ENCODE measurements around the gene GATB.

Gene GATB

DNA sequence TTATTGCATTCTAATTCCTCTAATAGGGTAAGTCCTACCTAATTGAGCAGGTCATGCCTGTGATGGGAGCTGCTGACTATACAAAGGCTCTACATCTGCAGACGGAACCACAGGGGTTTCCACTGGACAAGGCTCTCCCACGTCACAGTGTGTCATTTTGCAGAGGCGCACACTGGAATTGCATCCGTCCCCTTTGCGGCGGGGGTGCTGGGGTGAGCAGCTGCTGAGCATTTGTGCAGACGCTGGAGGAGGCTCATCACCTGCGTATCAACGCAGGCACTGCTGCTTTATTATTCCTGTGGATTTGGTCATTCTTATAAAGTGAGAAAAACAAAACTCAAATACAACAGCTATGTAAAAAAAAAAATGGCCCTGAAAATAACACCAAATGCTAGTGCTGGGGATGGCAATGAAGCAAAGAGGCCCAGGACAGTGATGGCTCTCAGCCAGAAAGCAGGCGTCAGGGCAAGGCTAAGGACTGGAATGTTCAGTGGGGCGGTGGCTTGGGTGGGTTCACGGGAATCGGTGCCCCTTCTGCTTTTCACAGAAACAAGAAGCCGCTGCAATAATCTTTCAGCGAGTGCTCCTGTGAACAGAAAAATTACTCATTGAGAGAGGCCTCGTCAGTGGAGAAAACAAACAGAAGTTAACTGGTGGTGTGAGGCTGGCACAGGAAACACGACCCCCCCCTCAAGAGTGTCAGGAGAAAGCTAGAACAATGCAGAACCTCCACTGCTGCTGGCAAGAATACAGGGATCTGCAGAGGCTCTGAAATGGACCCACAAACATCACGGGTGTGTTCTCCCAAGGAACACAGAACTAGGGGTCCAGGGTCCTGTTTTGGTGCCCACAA is 67.8 kb downstream of the GATB start:
- no peak for DNase-seq

DNA sequence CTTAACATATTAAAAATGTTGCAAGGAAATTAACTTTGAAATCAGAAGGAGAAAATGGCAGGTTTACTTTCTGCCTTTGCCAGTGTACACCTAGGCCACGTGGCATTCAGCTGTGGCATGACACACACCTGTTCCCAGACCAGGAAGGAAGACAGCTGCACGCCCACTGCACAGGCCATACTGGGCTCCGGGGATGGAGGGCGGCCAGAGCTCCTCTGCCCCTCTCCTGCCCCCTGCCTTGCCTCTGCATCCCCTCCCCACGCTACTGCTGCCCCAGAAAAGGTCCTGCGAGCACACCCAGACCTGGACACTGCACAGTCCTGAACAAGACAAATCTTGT is 68.4 kb downstream of the GATB start:
- no peak for DNase-seq

- no peak for DNase-seq
Measured at GRCh38 chr4:151691639-151692442, 69.0 kb downstream of the GATB start.

- no peak for DNase-seq
Measured at GRCh38 chr4:151690876-151691275, 69.9 kb downstream of the GATB start.

DNA sequence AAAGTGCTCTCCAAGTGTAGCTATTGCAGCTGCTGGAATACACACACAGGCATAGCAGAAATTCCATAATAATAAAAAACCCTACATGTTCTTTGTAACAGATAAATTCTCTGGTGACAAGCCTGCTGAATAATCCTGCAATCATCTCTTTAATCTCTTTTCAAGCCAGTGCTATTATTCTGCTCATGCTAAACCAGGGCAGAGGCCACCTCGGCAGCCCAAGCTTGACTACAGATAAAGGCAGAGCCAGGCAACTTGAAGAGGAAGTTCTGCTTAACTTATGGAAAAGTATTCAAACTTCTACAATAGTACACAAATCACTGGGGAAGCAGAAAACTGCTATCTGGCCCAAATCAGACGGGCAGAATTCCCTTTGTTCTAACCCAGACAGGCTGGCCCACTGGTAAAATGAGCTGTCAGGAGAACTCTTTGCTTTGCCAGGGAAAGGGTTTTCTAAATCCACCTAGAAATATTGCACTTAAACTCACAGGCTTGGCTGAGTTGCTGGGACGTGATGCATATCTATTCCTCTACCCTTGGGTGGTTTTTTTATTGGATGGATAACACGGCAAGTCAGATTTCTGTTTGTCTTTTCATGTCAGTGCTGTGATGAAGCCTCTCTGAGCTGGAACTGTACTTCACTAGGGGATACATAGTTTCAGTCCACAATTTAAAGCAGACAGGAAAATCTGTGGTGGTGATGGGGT is 70.5 kb downstream of the GATB start:
- DNase-seq = no peak

GRCh38 chr4:151689211-151689991 is 71.4 kb downstream of the GATB start:
- no peak for DNase-seq

DNA sequence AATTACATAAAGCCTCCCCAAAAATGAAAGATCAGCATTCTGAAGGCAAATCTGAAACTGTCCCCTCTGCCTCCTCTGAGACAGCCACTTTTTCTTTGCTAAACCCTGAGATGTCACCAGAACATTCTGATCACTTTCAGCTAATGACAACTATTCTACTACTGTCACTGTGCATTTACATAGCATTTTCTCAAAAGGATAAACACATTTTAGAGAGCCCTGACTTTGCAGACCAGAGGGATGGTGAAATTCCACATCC is 72.1 kb downstream of the GATB start:
- DNase-seq = no peak

DNA sequence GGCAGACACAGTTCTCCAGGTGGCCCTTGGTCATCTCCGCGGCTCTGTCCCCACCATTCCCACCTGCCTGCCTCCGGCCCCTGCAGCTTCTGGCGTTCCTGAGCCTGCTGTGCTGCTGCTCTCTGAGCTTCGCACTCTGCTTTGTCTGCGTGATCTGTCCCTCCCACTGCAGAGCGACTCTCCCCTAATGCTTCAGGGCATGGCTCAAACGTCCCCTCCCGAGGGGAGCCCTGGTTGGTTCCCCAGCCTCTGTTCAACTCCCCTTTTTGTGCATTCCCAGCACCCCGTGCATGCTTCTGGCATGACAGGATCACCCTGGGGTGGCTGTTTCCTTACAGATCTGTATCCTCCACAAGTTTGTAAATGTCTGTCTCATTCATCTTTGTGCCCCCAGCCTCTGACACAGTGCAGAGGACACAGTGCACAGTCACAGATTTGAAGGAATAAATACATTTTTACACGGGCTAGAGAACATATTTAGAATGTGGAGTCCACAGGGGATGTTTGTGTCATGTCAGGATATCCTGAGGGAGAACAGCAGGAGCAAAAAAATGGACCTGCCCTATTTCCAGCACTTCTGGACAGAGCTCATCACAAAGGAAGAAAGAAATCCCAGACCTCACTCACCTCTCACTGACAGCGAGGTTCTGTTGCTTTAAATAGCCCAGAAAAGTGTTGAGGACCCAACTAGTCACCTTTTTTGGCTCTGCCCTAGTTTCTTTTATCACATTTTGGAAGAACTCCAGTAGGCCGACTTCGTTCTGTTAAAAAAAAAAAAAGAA is 72.6 kb downstream of the GATB start:
- no peak for DNase-seq

- DNase-seq = no peak
Measured at GRCh38 chr4:151687021-151687640, 73.7 kb downstream of the GATB start.

DNA sequence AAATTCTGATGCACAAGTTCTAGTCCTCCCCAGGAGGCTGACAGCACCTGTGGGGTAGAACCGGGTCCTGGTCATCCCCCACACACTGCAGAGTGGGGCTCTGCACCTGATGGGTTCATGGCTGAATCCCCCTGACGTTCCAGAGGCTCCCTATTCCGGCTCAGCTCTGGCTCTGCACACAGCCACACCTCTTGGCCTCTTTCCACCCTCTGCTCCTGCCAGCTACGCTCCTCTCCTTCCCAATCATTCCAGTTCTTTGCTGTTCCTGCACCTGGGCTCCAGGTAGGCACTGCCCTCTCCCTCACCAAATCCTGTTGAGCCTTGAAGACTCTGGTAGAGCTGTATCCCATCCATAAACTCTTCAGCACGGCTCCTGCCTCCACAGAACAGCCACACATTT is 75.5 kb downstream of the GATB start:
- no peak for DNase-seq

- no peak for DNase-seq
Measured at GRCh38 chr4:151681085-151681484, 79.7 kb downstream of the GATB start.

GRCh38 chr4:151679231-151679630 is 81.6 kb downstream of the GATB start:
- no peak for DNase-seq

- no peak for DNase-seq
Measured at GRCh38 chr4:151678048-151678872, 82.5 kb downstream of the GATB start.

- DNase-seq = no peak
Measured at GRCh38 chr4:151677193-151677592, 83.6 kb downstream of the GATB start.

GRCh38 chr4:151676301-151676700 is 84.5 kb downstream of the GATB start:
- no peak for DNase-seq

DNA sequence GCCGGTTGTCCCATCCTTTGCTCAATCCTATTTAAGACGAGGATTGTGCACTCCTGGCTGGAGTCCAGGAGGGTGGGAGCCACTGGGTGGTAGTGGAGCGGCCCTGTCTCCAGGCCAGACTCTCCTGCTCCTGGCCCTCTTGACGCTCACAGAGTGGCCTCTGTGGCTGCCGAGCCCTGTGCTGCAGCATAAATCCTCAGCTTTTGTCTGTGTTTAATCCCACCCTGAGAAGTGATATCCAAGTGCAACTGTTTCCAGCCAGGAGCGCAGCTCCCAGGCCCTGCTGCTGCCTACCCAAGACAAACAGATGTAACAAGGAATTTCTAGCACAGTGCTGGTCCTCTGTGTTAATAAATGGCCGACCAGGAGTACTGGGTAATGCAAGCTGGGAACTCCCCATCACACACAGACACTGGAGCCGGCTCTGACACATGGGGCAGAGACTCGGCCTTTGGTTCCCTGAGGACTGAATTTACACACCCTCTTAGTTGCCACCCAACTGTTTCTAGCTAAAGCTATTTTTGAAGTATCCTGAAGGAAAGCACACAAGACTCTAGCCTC is 85.3 kb downstream of the GATB start:
- no peak for DNase-seq

DNA sequence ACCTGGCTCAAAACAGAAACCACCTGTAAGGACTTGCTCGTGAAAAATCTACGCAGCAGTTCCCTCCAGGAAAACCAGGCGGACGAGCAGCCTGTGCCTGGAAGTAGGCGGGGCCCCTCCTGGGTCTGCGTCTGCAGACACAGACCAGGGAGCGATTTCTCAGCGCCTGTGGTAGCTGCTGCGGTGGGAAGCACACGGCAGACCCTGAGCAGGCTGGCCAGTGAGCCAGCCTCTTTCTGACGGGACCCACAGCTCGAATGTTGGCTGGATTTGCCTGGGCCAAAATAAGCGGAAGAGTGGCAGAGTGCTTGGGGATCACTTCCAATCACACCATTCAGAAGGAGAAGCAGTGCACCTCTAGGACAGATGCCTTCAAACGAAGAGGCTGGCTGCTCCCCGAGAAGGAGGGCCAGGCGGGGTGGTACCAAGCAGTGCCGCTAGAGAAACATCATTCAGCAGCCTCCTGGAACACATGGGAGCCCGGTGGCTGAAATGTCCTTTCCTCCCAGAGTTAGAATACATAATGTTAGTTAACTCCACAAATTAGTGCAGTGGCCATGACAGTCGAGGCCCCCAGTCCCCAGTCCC is 85.9 kb downstream of the GATB start:
- DNase-seq = no peak

DNA sequence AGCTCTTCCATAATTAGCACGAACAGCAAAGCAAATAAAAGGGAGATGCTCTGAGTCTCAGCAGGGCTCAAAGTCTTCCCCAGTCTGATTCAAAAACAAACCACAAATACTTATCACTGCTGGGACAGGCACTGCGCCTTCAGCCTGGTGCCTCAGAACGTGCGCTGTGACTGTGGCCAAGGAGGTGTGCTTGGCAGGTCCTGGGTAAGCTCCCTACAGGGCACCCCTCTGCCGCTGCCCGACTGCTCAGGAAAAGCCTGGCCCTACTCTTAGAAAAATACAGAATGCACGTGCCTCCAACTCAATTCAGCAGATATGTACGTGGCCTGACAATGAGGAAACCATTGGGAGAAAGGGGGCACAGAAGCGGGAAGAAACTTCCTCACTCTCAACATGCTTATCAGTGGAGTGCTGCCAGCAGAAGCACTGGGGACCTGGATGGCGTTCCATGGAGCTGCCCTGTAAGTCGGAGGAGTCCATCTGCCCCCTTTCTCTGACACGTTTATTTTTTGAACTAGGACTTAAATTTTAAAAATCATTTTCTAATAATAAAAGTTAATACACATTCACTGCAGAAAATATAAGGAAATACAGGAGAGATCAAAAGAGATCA is 86.8 kb downstream of the GATB start:
- no peak for DNase-seq

DNA sequence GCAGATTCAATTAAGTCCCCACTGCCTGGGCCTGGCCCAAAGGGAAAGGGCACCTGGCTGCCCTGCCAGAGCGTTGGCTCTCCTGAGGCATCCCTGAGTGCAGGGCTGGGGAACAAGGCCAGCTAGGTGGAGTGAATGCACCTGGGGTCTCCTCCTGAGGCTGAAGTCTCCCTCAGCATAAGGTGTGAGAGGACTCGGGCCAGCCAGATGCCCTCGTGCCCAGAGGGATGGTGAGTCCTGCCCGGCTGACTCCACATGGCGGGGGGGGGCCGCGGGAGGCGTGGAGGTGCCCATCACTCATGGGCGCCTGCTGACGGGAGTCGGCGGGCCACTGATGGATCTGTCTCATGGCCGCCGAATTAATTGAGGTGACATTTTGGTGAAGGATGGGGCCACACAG is 87.8 kb downstream of the GATB start:
- DNase-seq = no peak

Data from CD4-positive, alpha-beta T cell treated with Interleukin-1 beta for 1 hour (primary cell).